HTR-8/SVneo (cell line): ENCODE results near the gene FAM24B.
"Not testable (repeated sequence)": the region's sequence is repeated elsewhere in the genome, so short reads cannot be mapped to it uniquely, and the experiment has no call there.

Experiments
- DNase-seq: peaks from one replicate; pipeline ENCODE4 v3.0.0; 2011; ENCODE audit warnings: low spot score, mixed read lengths; ENCODE audit not compliant: insufficient read length
- FAIRE-seq: peaks from 2 replicates; lab custom pipeline; 2011; peaks lifted over from hg19 to GRCh38; lab: Jason Lieb, UNC

The FAM24B gene

DNA sequence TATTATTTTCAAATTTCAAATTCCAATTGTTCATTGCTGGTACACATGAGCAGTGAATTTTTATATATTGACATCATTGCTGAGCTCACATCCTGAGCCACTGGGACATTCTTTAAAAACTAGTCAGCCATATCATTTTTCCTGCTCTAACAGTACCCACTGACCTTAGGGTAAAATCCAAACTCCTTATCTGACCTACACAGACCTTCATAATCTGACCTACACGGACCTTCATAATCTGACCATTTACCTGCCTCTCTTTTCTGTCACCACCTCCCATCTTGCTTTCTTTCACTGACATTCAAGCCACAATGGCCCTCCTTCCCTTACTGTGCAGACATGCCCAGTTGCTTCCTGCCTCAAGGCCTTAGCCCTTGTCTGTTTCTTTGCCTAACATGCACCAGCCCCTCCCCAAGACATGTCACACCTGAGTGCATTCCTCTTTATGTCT is 17.6 kb downstream of the FAM24B start:
- no peak for FAIRE-seq
- no peak for DNase-seq

DNA sequence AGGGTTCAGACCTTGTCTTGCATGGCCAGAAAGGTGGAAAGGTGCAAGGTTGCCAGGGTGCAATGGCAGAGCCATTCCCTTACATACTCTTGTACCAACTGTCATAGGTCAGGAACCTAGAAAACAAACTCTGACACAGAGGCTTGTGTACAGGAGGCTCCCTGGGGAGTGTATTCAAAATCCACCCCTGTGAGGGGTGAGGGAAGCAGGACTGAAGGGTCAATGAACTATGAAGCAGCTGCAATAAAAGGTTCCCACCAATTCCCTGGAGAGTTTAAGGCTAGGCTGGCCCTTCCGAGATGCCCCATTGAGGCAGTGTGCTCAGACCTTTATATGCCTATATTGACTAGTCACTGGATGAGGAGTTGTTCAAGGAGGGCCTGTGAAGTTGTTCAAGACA is 19.9 kb downstream of the FAM24B start:
- no peak for DNase-seq
- no peak for FAIRE-seq

DNA sequence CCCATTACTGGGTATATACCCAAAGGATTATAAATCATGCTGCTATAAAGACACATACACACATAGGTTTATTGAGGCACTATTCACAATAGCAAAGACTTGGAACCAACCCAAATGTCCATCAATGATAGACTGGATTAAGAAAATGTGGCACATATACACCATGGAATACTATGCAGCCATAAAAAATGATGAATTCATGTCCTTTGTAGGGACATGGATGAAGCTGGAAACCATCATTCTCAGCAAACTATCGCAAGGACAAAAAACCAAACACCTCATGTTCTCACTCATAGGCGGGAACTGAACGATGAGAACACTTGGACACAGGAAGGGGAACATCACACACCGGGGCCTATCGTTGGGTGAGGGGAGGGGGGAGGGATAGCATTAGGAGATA is 21.3 kb downstream of the FAM24B start:
- not testable (repeated sequence) for FAIRE-seq, DNase-seq

DNA sequence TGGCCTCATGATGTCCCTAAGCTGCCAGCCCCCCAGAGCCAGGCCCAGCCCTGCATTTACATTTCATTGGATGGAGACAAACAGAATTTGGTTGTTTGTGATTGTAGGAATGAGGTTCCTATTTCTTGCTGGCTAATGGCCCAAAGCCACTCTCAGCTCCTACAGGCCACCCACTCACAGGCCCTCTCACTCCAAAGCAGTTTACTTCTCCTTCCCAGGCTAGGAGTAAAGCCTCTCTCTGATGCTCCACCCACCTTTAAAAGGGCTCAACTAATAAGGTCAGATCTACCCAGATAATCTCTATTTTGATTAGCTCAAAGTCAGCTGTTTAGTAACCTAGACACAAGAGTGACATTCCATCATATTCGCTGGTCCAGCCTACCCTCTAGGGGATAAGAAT is 22.5 kb downstream of the FAM24B start:
- DNase-seq = no peak
- no peak for FAIRE-seq

DNA sequence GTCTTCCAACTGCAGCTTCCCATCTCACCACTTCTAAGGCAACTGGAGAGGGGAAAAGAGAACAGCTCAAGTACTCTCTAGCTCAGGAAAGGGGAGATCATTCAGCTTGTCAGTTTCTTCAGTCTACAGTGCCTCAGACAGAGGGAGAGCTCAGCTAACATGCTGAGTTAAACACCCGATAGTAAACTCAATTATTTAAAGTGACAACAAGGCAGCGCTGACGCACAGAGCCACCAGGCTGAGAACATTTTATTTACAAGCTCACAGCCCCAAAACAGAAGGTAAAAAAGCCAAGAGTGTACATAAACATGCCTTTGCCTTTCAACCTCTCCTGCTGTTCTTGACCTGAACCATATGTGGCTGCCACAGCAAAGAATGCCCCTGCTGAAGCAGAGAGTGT is 23.6 kb downstream of the FAM24B start:
- DNase-seq (no peak), FAIRE-seq (no peak)

DNA sequence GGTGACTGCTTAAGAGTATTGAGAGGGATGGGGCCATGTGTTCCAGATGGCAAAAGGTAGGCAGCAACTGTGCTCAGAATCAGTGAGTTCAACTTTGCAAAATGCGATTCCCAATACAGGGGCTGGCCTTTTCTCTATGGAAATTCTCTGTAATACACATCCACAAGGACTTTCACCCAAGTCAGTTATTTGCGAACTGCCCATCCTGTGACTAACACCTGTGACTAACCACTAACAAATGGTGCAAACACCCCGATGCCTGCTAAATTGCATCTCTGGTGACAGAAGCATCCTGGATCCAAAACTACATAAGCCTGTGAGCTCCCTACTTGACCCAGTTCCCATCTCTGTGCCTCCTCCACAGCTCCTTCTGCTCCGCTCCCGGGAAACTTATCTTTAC is 24.7 kb downstream of the FAM24B start:
- FAIRE-seq (no peak), DNase-seq (no peak)

DNA sequence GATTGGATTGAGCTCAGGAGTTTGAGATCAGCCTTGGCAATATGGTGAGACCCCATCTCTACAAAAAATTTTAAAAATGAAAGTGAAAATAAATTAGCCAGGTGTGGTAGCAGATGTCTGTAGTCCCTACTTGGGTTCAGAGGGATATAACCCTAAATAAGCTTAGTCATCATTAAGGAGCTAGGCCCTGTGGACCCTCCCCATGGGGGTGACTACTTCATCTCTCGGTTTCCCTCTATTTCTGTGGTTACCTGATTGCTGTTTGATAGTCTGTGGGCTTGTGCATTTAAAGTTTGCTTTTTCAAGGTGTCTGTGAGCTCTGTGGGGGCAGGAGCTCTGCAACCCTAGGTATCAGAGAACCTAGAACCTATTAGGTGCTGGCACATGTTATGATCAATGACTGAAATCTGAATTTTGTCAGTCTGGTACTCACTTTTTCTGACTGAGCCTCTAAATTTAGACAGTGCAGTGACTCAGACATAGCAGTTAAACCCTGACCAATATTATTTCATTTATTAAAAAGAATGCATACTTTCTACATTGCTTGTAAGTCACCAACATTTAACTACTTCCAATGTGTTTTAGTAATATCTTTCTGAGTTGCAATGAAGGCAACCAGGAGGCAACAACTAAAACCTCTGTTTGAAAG is 25.6 kb downstream of the FAM24B start:
- DNase-seq (no peak), FAIRE-seq (no peak)

DNA sequence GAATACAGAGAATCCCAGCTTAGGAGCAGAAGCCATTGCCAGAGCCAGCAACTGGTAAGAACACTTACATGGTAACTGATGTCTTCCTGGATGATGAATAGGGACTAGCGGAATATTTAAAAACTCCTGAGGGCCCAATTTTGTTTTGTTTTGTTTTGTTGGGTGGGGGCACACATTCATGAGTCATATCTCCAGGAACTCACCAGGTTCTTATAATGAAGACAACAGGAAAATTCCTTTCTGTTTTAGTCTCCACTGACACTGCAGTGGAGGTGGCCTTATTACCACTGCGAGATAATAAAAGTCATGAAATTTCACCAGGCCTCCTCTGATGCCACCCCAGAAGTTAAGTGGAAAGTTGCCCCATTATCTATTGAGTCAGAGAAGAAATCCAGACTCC is 27.1 kb downstream of the FAM24B start:
- DNase-seq (no peak), FAIRE-seq (no peak)

DNA sequence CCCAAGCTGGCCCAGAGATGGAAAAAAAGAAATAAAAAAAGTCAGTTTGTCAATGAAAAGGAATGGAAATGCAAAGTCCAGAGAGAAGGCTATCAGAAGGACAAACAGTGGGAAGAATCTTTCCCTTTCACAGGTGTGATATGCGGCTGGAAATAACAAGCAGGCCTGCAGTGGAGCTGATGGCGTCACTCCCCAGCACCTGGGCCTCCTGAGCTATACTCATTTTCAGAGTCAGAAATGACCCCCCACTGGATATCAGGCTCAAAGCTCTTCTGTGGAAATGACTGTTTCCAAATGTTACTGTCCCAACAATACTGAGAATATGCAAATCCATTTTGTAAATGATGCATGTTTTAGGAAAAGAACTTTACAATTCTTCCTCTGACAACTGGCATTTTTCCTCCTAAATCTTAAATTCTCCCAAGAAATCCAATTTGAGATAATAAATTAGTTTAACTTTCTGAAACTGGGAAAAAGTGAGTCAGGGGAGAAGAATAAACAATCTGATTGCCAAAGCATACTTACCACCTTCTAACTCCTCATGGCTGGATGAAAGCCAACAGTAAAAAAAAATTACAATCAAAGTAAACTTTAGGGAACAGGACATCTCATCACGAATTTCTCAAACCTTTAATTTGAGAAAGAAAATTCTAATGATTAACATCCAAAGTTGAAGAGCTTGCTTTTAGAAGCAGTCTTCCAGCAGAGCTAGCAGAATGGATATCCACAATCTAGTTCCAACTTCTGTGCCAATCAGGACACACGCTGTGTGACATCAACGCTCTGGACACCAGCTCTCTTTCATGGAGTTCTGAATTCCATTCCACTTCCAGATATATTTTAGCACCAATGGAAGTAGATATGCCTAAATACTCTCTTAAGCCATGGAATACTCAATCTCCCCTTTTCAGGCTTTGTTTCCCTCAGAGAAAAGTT is 28.4 kb downstream of the FAM24B start:
- FAIRE-seq (no peak), DNase-seq (no peak)

DNA sequence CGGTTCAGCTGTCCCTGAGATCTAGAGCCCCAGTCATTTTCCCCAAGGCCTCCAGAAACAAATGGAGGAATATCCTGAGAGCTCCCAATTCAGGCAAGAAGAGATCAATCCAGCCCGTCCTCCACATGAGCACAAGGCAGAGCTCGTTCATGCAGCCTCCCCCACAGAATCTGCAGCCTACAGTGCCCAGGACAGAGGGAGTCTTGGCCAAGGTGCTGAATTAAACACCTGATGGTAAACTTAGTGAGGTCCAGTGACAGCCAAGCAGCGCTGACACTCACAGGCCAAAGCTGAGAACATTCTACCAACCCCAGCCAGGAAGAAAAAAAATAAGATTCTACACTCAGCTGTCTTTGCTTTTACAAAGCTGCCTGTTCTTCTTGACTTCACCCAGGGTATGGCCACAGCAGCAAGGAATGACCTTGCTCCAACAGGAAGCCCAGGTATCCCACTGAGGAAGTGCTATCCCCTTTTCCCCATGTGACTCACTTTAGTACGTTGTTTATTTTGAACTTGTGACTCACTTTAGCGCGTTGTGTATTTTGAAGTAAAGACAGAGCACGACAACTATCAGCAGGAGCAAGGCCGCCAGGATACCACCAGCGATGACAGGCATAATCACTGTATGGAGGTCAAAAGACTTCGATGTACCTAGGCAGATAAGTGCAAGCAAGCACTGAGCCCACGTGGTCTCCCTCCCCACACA is 29.3 kb downstream of the FAM24B start:
- no peak for DNase-seq
- no peak for FAIRE-seq

DNA sequence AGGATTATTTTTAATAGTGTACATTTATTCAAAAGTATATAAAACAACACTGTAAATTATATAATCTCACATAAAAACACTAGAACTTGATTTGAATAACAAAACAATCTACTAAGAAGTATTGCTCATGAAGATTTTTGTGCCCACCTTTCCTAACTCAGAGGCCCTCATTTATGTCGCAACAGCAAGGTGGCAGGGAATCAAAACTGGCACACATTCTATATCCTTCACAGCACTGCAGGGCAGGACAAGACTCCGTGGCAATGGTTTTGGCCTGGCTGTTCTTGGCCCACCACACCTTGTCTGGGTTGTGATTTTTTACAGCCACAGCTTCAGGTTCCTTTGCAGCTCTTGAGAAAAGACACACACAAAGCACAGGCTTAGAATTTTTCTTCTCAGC is 30.3 kb downstream of the FAM24B start:
- FAIRE-seq (no peak), DNase-seq (no peak)

DNA sequence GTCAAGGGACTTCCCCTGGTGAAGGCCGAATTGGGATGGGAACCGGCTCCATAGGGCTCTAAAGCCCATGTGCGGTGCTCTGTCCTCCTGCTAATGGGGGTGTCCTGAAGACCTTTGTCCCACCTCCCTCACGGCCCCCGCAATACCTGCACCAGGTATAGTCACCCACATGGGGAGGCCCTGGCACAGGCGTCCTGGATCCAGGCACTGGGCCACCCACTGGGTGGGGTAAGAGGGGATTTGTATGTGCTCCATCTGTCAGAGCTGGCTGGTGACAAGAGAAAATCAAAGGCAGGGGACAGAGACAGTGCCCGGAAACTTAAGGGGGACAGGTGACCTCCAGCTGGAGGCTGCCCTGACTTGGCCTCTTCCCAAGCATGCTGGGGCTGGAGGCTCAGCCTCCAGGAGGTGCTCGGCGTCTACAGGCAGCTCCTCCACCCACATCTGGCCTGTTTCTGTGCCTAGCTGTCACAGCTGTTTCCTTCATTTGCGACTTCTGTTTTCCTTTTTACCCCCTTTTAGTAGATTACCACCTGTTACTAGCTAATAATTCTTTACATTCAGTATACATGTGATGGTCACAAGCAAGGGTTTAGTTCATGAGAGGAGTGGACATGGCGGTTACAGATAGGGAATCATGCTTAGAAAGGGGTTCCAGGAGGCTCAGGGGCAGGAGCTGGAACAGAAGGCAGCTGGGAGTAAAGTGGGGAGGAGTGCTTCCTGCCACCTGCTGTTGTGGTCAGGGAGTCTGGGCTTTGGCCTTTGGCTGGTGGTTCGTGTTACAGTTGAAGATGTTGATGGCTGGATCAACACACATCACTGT is 31.4 kb downstream of the FAM24B start:
- no peak for DNase-seq
- FAIRE-seq = no peak

DNA sequence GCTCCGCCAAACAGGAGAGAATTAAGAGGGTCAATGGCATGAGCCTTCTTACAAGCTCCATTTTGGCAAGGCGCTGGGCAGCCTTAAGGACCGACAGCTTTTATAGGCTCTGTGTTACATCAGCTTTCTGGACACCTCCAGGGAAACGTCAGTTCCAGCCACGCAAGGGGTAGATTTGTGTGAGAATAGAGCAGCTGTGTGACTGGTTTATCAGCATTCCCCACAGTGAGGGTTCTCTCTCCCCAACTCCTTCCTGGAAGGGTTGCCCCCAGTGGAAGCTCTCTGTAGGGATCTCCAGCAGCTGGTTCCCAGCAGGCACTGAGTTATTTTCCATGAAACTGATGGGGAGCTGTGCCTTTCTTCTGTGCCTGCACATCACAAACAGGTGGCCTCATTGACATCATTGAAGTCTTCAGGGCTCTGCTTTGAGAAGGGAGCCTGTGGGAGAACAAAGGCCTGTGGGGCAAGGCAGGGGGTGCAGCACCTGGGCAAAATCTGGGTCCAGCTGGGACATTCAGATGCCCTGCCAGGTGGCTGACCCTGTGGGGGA is 33.5 kb downstream of the FAM24B start, which contains the start of gene CUZD1:
Gene CUZD1, minus strand, starts transcription at position 75 of the 550 bp plus-strand sequence. Its CDS starts 14 bp downstream, at position 61.
- FAIRE-seq = no peak

DNA sequence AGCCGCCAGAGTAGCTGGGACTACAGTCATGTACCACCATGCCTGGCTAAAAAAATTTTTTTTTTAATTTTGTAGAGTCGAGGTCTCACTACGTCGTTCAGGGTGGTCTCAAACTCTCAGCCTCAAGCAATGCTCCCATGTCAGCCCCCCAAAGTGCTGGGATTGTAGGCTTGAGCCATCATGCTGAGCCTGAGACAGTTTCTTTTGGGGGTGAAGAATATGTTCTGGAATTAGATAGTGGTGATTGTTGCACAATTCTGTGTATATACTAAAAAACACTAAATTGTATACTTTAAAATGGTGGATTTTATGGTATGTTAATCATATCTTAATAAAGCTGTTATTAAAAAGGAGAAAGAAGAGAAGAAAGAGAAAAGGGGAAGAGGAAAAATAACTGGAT is 35.2 kb downstream of the FAM24B start:
- no peak for FAIRE-seq
- no peak for DNase-seq

More for the DNA sequence above, 33.5 kb downstream of the FAM24B start, which contains the start of gene CUZD1:
- no peak for DNase-seq

DNA sequence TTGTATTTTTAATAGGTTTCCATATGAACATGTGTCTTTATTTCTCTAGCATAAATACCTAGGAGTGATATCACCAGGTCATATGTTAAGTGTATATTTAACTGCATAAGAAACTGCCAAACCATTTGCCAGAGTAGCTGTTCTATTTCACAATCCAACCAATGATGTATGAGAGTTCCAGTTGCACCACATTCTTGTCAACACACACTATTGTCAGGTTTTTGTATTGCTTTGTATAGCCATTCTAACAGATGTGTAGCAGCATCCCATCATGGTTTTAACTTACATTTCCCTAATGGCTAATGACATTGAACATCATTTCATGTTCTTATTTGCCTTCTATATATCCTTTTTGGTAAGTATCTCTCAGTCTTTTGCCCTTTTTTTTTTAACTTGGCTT is 37.8 kb downstream of the FAM24B start:
- FAIRE-seq = no peak

DNA sequence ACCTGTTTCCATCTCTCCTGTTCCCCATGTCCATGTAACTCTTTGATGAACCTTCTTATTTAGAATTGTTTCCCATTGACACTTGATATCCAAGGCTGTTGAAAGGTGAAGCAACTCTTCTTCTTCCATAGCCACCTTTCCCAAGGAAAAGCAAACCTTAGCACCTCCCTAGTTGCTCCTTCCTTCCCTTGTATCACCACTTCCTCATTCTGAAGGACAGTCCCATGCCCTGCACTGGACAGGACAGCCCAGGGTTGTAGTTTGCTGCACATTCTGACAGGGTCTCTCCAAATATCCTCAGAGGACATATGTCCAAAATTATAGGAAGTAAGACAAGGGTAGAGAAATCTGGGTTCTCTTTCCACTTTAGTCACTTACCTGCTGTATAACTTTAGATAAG is 39.9 kb downstream of the FAM24B start:
- DNase-seq (no peak), FAIRE-seq (no peak)

More for the DNA sequence above, 37.8 kb downstream of the FAM24B start:
- DNase-seq = no peak

DNA sequence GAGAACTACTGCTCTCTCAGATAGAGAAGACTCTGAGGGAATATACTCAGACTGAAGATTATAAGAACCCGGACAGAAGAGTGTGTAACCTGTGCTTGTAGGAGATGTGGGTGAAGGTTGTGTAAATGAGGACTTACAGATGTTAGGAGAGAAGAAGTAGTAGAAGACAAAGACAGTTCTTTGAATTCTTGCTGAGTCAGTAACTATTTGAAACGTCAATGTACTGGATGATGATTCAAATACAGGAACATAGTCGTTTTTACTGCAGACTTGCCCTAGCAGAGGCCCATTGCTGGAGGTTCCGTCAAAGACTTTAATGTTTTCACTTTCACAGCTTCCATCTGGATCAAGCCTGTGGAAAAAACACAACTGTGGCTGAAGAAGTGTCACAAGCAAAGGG is 40.5 kb downstream of the FAM24B start:
- DNase-seq (no peak), FAIRE-seq (no peak)

DNA sequence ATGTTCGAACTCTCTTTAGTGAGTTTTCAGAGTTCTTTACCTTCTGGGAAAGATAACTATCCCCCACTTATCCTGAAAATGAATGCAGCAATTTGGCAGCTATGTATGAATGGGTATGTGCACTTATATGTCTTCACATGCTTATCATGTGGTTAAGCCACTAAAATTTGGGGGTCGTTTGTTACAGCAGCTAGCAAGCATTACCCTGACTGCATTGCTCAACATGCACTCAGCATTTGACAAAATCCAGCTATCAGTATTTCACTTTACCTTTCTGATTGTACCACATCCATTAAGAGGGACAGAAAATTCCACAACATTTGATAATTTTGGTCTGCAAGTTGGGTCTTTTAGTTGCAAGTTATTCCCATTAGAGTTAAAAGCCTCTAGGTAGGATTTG is 43.5 kb downstream of the FAM24B start:
- DNase-seq = no peak
- no peak for FAIRE-seq

DNA sequence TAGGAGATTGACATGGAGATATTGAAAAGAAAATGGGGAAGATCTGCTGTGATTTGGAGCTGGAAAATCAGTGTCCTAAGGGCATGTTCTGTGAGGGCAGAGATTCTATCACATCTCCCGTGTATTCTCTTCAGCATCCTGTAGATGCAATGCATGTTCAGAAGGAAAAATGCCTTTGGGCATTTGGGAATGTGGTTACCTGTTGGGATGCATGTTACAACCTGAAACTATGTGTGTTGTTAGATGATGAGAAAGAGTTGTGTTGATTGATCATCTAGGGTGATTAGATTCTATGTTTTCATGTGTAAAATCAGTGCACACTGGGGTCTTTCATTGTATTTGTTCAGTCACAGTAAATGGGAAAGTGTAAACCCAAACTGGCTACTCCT is 48.4 kb downstream of the FAM24B start:
- FAIRE-seq (no peak), DNase-seq (no peak)
